HG02870 (cell line): Measurements from ENCODE around the gene FIBCD1.

ENCODE experiments used
- ATAC-seq: cut with Tn5 transposase; IDR thresholded peaks from one replicate; pipeline ENCODE4 v1.9.1; 2021; ENCODE audit warnings: mild to moderate bottlenecking, moderate library complexity; ENCODE audit not compliant: unreplicated experiment

Gene FIBCD1

DNA sequence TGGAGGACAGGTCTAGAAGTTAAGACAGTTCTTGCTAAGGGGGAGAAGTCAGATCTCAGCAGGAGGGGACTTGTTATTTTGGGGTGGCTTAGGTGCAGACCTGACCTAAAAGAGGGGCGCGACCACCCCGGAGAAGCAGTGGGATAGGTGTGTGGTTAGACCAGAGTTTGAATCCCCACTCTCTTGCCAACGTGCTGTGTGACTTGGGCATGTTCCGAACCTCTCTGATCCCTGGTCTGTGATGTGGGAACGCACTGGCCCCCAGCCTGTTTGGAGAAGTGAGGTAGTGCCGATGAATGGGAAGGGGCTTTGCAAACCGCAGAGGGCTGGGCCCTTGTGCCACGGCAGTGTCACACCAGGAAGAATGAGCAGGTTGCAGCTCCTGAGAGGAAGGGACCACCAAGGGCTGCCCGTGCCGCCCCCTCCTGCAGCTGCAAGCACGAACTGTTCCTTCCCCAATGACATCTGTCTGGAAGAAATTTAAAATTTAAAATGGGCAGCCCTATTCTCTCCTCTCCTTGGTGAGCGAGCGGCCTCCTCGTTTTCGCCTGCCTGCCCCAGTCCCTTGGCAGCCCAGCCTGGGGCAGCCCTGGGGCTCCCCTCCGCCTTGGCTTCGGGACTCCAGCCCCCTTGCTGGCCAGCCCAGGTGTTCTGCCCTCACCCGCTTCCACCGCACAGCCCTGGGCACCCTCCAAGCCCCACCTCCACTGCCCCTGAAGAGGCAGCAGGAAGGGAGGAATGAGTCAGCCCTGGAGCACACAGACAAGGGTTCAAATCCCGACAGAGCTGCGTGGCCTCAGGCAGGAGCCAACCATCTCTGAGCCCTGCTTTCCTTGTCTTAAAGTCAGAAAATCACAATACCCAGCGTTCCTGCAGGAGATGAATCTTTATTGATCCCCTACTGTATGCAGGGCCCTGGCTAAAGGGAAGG, 1.6 kb downstream of the FIBCD1 start:
- ATAC-seq = no peak

DNA sequence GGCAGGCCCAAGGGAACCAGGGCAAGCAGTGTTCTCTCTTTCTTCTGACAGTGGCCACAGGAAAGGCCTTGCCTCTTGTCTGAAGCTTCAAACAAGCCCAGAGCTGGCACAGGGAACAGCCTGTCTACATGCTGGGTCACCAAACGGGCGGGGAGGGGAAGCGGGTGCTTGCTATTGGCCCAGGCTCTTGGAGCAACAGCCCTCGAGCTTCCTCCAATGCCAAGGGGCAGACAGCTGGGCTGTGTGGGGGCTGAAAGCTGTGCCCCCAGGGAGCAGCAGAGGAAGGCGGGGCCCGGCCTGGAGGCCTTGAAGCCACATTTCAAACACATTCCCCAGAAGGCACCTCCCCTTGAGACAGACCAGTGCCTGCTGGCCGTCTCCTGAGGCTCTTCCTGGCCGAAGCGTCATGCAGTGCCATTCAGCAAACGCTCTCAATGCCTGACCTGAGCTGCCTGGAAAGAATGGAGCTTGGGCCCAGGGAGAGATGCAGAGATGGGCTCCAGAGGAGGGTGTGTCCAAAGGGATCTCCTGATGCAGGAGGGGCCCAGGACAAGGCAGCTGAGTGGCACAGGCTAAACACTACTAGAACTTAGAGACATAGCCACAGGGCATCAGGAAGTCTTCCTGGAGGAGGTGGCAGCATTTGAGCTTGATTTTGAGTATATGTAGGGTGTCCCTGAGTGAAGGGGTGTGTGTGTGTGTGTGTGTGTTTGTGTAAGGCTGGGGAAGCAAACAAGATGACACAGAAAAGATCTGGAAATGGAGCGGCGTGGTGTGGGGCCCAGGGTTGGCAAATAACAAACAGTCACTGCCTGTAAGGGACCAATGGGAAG, 2.5 kb downstream of the FIBCD1 start:
- no peak for ATAC-seq

GRCh38 chr9:130935648-130936271, 3.3 kb downstream of the FIBCD1 start:
- ATAC-seq = no peak

- no peak for ATAC-seq
Observed at GRCh38 chr9:130934702-130935647, 4.1 kb downstream of the FIBCD1 start.

- no peak for ATAC-seq
Observed at GRCh38 chr9:130934246-130934645, 4.8 kb downstream of the FIBCD1 start.

GRCh38 chr9:130933114-130934046, 5.7 kb downstream of the FIBCD1 start:
- ATAC-seq = no peak

- ATAC-seq = no peak
Observed at GRCh38 chr9:130932255-130933079, 6.6 kb downstream of the FIBCD1 start.

DNA sequence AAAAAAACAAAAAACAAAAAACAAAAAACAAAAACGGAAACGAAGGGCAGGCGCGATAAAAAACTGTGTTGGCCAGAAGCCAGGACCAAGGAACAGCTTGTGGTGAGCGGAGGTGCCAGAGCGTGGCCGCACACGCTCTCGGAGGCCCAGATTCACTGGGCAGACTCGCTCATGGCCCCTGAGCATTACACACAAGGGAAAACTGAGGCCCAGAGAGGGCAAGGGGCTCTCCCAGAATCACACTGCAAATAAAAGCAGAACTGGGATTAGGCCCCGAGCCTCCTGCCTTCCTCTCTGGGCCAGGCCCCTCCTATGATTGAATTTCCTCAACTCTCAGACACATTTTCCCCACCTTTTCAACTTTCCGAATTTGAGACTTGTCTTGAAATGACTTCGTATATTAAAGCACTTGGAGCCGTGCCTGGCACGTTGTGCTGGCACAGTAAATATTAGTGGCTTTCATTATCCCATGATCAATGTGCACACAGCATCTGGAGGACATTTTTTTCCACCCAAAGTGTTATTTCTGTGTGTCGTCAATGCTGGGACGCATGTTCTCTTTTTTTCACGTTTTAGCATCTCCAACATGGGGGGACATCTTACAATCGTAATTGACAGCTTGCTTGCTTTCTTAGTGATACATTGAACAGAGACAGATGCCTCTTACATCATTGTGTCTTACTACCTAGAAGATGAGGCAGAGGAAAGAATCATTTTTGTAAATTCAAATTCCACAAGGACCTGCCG, 7.4 kb downstream of the FIBCD1 start:
- ATAC-seq = no peak

- no peak for ATAC-seq
Observed at GRCh38 chr9:130930804-130931349, 8.2 kb downstream of the FIBCD1 start.

GRCh38 chr9:130930132-130930803, 8.8 kb downstream of the FIBCD1 start:
- no peak for ATAC-seq

- ATAC-seq = no peak
Observed at GRCh38 chr9:130929571-130930038, 9.4 kb downstream of the FIBCD1 start.

DNA sequence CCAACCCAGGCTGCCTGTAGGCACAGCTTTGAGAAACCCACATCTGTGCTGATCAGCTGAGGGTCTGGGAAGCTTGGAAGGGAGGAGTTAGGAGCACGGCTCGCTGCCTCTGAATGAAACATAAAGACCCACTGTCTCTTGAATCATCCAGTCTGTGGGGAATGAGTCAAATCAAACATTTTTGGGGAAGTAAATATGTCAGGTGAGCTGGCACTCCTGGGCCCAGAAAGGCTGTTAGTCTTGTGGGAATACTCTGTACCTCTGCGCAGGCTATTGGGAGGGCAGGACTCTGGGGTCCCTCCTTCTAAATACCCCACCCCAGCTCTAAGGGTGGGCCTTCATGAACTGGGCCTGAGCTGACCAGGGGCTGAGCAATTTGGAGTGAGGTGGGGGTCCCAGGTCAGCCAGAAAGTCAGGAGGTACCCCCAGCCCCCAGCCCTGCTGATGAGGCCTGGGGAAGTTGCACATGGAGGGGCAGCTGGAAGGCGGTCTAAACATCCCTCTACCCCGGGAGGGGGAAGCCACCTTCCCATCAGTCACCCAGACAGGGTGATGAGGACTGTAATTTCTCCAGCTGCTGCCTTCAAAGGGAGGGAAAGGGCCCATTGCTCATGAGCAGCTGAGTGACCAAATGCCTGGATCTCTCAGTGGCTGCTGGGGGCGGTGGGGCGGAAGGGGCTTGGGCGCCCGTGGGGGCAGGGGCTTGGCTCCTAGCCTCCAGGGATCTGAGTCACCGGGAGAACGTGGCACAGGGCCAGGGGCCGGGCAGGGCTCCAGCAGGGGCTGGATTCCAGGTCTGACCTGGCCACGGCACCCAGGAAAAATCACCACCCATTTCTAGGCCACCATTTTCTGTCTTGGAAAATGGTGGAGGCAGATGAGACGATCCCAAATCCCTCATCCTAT, 10.8 kb downstream of the FIBCD1 start:
- peak; percentile 37 for ATAC-seq

- no peak for ATAC-seq
Observed at GRCh38 chr9:130927338-130927737, 11.7 kb downstream of the FIBCD1 start.

DNA sequence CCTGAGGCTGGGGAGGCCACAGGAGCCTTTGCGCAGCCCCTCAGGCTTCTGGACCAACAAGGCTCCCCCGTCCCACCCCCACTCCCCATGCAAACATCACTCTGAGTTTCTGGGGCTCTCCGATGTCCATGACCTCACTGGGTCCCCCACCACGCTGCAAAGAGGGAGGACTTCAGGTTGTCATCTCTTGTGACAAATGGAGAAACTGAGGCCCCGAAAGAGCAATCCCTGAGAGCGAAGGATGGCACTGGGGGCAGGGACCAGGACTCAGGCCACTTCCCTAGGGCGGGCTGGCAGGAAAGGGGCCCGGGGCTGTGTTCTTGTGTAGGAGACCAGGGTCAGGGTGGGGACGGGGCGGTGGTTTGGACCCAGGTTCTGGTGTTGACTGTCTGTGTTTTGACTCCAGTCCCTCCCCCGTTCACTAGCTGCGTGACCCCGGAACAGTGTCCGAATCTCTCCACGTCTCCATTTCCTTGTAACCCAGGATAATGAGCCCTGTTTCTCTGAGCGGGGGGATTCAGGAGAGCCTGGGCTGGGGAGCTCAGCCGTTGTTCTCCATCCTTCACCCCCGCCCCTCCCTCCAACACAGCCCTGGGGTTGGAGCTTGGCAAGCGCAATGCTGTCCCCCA, 13.9 kb downstream of the FIBCD1 start:
- ATAC-seq = no peak

DNA sequence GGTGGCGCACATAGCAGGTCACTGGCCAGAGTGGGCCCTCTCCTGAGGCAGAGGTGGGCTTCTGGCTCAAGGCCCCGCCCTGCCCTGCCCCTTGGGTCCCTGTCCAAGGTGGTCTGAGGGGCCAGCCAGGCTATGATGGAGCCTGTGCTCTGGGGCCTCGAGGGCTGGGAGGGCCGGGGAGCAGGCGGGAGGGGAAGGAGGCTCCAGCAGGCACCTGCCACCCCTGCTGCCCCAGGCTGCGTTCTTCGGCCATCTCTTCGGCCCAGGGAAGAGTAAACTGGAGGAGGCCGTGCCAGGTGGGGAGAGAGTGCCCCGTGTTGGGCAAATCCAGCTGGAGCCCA, 14.6 kb downstream of the FIBCD1 start:
- no peak for ATAC-seq
